Activated effector memory CD4-positive, alpha-beta T cell treated with Interleukin-2 at 50 U/mL for 16 hours (primary cell): ENCODE results near the gene CRLF2.
"Not testable (repeated sequence)": the region's sequence is repeated elsewhere in the genome, so short reads cannot be mapped to it uniquely, and the experiment has no call there.

Experiments used
- DNase-seq: peaks from one replicate; pipeline ENCODE4 v3.0.0-alpha.2; 2020

The CRLF2 gene

DNA sequence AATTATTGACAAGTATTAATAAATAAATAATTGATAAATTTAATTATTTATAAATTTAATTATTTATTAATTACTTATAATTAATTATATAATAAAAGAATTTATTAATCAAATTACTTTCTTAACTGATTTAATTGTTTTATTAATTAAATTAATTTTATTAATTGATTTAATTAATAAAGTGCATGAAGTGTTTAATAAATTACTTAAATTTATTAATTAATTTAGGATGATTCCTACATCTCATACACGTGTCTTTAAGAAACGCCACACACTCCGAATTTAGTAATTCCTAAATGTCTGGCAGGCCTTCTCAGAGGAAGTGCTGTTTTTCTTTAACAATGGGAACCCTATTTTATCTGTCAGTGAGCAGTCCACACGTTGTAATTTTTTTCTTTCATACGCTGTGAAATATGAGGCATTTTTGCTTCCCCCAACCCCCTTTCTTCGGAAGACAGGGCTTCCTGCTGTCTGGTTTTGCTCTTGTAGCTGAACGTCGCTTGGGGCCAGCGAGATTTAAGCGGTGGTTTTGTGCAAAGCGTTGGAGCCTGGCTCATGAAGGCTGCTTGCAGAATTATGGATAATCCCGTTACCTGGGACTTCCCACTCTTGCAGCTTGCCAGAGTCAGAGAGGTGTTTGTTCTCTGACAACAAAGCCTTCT, 46.8 kb downstream of the CRLF2 start:
- DNase-seq: no peak

DNA sequence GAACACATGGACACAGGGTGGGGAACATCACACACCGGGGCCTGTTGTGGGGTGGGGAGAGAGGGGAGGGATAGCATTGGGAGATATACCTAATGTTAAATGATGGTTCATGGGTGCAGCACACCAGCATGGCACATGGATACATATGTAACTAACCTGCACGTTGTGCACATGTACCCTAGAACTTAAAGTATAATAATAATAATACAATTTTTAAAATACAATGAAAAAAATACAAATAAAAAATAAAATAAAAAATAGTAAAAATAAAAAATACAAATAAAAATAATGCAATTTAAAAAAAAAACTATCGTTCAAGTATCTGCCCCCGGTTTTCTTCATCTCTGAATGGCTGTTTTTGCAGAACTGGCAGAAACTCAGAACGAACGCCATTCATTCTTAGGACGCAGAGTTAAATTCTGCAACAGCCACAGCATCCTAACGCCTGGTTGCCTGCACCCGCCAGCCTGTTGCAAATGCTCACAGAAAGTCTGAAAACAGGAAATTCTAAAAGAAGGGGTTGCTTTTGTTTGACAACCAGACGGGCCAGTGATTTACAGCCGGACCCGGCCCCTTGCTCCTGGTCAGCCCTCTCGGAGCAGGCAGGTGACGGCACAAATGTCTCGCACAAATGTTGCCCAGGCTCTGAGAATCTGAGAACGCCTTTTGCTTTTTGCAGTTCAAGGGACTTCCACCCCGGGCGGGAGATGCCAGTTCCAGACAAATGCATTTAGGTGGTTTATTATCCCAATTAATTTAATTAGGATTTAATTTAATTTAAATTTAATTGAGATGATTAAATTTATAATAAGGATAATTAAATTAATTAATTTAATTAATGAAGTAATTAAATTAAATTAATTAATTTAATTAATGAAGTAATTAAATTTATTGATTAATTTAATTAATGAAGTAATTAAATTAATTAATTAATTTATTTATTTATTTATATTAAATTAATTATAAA, 47.8 kb downstream of the CRLF2 start:
- DNase-seq: no peak

DNA sequence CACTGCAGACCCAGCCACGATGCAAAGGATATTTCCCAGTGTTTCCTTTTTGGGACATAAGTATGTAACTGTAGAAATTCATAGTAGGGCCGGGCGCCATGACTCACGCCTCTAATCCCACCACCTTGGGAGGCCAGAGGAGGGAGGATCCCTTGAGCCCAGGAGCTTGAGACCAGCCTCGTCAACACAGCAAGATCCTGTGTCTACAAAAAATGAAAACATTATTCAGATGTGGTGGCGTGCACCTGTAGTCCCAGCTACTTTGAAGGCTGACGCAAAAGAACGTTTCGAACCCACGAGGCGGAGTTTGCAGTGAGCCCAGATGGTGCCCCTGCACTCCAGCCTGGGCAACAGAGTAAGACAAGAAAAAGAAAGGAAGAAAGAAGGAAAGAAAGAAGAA, 49.2 kb downstream of the CRLF2 start:
- DNase-seq: no peak

DNA sequence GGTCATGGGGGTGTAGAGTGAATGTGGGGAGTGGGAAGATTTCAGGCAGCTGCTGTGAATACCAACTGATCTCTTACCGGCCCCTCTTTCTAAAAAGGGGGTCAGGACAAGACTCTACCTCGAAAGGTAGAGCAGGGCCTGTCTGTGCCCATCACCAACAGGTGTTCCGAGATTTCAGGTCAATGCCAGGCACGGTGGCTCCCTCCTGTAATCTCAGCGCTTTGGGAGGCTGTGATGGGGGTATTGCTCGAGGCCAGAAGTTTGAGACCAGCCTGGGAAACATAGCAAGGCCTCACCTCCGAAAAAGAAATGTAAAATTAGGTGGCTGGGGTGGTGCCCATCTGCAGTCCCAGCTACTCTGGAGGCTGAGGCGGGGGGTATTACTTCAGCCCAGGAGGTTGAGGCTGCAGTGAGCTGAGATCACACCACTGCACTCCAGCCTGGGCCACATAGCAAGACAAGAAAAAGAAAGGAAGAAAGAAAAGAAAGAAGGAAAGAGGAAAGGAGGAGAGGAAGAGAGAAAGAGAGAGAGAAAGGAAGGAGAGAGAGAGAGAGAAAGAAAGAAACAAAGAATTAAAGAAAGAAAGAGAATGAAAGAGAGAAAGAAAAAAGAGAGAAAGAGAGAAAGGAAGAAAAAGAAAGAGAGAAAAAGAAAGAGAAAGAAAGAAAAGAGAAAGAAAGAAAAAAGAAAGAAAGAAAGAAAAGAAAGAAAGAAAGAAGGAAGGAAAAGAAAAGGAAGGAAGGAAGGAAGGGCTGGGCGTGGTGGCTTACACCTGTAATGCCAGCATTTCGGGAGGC, 50.1 kb downstream of the CRLF2 start:
- DNase-seq: no peak

DNA sequence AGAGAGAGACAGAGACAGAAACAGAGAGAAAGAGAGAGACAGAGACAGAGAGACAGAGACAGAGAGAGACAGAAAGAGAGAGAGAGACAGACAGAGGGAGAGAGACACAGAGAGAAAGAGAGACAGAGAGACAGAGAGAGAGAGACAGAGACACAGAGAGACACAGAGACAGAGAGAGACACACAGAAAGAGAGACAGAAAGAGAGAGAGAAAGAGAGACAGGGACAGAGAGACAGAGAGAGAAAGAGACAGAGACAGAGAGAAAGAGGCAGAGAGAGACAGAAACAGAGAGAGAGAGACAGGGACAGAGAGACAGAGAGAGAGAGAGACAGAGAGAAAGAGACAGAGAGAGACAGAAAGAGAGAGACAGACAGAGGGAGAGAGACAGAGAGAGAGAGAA, 52.9 kb downstream of the CRLF2 start:
- no peak for DNase-seq

DNA sequence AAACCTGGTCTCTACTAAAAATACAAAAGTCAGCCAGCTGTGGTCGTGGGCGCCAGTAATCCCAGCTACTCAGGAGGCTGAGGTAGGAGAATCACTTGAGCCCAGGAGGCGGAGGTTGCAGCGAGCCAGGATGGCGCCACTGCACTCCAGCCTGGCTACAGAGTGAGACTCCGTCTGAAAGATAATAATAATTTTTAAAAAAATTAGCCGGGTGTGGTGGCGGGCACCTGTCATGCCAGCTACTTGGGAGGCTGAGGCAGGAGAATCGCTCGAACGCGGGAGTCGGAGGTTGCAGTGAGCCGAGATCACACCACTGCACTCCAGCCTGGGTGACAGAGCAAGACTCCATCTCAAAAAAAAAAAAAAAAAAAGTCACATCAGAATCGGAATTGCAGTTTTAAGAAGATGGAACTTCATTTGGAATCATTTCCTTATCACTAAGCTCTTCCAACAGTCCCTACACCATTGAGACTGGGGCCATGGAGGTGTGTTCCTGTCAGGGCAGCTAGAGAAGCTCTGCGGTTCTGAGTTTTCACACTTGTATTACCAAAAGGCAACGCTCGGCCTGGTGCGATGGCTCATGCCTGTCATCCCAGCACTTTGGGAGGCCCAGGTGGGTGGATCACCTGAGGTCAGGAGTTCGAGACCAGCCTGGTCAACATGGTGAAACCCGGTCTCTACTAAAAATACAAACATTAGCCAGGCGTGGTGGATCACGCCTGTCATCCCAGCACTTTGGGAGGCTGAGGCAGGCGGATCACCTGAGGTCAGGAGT, 55.6 kb downstream of the CRLF2 start:
- not testable (repeated sequence) for DNase-seq

DNA sequence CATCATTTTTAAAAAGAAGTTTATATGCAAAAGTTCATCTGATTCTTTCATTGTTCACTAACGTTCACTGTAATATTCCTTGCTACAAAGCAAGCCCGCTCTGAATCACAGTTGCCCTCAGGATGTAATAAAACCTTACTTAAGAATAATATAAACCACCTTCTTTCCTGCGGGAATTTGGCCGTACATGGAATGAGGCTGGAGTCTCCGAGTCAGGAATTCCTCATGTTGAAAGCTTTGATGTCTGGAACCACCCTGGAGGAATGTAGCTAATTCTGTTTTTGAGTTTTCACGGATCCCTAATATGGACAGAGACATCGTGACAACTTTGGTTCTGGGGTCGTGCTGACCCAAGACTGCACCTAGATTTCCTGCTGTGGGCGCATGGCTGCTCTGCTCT, 58.5 kb downstream of the CRLF2 start:
- DNase-seq: no peak

DNA sequence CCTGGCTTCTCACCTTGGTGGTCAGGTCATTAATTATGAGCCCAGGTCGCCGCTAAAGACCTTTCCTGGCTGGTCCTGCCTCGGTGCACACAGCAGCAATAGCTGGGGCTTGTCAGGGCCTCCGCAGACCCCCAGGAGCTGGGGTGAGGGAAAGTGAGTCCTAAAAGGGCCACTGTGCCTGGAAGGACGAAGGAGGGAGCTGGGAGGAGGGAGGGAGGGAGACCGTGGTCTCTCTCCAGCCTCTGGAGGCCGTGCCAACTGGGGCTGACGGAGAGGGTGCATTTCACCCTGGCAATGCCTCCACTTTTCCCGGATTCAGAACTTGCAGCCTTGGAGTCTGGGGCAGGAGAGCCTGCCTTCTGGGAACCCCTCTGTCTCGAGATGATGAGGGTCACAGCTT, 60.4 kb downstream of the CRLF2 start:
- no peak for DNase-seq

DNA sequence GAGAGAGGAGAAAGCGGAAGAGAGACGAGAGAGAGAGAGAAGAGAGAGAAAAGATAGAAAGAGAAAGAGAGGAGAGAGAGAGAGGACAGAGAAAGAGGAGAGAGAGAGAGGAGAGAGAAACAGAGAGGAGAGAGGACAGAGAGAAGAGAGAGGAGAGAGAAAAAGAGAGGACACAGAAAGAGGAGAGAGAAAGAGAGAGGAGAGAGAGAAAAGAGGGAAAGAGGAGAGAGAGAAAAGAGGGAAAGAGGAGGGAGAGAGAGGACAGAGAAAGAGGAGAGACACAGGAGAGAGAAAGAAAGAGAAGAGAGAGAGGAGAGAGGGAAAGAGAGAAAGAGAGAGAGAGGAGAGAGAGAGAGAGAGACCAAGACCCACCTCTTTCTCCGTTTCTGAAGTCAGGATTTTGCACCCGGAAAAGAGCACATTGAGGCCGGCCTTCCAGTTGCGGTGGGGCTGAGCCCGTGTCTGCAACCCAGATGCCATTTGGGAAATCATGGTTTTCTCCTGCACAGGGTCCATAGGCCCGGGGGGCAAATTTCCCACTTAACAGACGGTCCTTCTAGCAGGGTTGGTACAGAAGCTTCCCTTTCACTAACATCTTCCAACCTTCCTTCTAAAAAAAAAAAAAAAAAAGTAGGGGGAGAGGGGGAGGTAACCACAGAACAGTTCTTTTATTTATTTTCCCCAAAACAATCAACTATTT, 60.9 kb downstream of the CRLF2 start:
- no peak for DNase-seq

DNA sequence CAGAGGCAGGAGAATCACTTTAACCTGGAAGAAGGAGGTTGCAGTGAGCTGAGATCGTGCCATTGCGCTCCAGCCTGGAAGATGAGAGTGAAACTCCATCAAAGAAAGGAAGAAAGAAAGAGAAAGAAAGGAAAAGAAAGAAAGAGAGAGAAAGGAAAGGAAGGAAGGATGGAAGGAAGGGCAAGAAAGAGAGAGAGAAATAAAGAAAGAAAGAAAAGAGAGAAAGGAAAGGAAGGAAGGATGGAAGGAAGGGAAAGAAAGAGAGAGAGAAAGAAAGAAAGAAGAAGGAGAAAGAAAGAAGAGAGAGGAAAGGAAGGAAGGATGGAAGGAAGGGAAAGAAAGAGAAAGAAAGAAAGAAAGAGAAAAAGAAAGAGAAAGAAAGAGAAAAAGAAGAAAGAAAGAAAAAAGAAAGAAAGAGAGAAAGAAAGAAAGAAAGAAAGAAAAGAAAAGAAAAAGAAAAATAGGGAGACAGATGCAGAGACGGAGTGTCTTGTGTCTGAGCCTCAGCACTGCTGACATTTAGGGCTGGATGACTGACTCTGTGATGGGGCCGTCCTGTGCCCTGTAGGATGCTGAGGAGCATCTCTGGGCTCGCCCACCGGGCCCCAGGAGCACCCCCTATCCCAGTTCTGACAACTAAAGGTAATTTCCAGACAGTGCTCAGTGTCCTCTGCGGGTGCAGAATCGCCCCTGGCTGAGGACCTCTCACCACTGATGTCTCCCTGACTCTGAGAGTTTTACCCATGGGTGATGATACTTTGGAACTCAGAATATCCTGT, 61.7 kb downstream of the CRLF2 start:
- DNase-seq: no peak

DNA sequence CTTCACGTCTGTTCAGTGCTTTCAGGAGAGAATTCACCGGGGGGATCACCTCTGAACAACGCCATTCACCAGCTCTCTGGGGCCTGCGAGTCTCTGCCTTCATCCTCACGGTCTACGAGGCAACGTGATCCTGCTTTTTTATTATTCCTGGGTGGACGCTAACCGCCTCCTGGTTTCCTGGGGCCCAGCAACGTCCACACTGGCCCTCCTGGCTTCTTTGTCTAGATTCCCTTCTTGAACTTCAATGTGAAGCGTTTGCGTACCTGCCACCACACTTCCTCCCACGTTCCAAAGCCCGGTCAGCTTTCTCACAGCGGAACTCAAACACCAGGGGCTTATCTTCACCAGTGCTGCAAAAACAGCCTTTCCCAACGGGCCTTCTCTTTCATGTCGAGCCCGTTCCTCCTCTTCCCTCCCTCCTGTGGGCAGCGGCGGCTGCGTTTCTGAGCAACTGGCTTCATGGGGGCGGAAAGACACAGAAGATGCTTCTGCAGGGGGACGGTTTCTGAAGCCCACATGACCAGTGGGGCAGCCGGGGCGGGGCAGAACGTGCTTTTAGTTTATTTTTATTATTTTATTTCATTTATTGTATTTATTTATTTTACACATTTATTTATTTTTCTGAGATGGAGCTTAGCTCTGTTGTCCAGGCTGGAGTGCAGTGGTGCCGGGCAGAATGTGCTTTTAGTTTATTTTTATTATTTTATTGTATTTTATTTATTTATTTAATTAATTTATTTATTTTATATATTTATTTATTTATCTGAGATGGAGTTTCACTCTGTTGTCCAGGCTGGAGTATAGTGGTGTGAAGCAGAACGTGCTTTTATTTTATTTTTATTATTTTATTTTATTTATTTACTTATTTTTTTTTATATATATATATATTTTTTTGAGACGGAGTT, 64.6 kb downstream of the CRLF2 start:
- DNase-seq: no peak

DNA sequence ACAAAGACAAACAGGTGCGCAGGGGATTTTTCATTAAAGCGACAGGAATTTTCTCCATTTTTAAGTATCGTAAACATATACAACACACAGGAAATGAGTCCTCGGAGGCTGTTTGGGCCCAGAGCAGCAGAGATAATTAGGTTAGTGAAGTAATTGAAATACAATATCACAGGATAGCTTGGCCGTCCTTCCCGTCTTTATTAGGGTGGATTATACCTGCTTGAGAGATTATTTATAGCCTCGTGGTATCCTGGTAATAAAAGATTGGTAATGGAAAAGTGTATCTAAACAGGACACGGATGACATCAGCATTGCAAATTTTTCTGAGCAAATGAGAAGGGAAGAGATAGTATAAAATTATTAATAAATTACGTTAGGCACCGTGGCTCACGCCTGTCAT, 68.2 kb downstream of the CRLF2 start:
- DNase-seq: no peak
